Thyroid gland (tissue), 4 donors: ENCODE data around the gene EIF2S3. TPM values are rescaled to one million over a fixed set of nuclear protein-coding genes. Genes with fewer than 3 reads are reported as not detected.
"Not testable (repeated sequence)": the region's sequence is repeated elsewhere in the genome, so short reads cannot be mapped to it uniquely, and the experiment has no call there.

Experiments used
- DNase-seq, 2 donors: peaks; one replicate each; pipeline ENCODE4 v3.0.0-alpha.2; 2019
- H3K27ac ChIP-seq, 3 donors: fragments of 200-600 bp; sonication (generic); 1 replicate in 2 of 3; 2 replicates in 1 of 3; pipeline ENCODE4 v1.5.1; 2016 to 2019; ENCODE audit warnings: mild to moderate bottlenecking in 1 of 3, moderate library complexity in 1 of 3
- H3K27me3 ChIP-seq: fragments of 200-600 bp; sonication (generic); one replicate; pipeline ENCODE4 v1.5.1; 2019
- H3K36me3 ChIP-seq, 2 donors: fragments of 200-600 bp; sonication (generic); one replicate each; pipeline ENCODE4 v1.5.1; 2016 to 2019
- H3K4me1 ChIP-seq, 2 donors: fragments of 200-600 bp; sonication (generic); one replicate each; pipeline ENCODE4 v1.5.1; 2017 to 2019
- H3K4me3 ChIP-seq, 3 donors: fragments of 200-600 bp; sonication (generic); replicated peaks in 1 of 3; 1 replicate in 2 of 3; 2 replicates in 1 of 3; pipeline ENCODE4 v1.5.1; 2016; ENCODE audit warnings: mild to moderate bottlenecking in 1 of 3
- H3K9me3 ChIP-seq: fragments of 200-600 bp; sonication (generic); one replicate; pipeline ENCODE4 v1.5.1; 2017
- POLR2A ChIP-seq, 2 donors: fragments of 450-650 bp; IDR thresholded peaks; one replicate each; pipeline ENCODE4 v1.6.1; 2017; ENCODE audit warnings: antibody characterized with exemption in 2 of 2, mild to moderate bottlenecking in 2 of 2, moderate library complexity in 1 of 2
- WGBS, 2 donors: methylation state at CpG; one replicate each; pipeline ENCODE4 v1.1.5; 2017; 5-methylcytosine and 5-hydroxymethylcytosine counted together
- intact Hi-C: fragments of 100-400 bp; cut with DNase I; formaldehyde crosslinking; loops from one replicate; pipeline ENCODE4 v1.15.1; 2023
- total RNA-seq, 4 donors: library from RNA; depleted of rRNA; stranded (reverse); fragments of >200 nt; gene quantifications; one replicate each; pipeline ENCODE4 v1.2.3, GENCODE V29; 2016
- TF ChIP-seq, protein P1 (sequence below), 6 experiments: fragments of 200-600 bp in 3 of 6; fragments of 450-650 bp in 3 of 6; sonication (generic) in 3 of 6; IDR thresholded peaks; one replicate each; pipeline ENCODE4 v1.5.1; 2016 to 2019; ENCODE audit warnings: antibody characterized with exemption in 6 of 6, mild to moderate bottlenecking in 2 of 6, inconsistent platforms in 1 of 6, moderate library complexity in 1 of 6

The EIF2S3 gene
- total RNA-seq, 4 donors from 2014 or later, result 115 to 176 (median 138) TPM

DNA sequence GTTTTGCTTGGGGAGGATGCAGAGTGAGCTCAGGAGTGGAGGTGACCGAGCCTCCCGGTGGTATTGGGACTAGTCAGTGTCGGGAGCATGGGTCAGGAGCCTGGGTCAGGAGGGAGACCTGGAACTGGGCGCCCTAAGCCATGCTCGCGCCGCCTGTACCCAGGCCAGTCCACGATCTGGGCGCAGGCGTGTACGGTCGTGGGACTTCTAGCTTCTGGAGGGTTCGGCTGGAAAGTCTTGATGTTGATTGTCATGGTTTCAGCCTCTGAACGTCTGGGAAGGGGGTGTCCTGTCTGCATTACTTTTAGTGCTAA lies 244 bp downstream of the EIF2S3 start:
- 0% methylated on average over 9 to 10 of the region's 14 CpGs for WGBS, 2 donors
- TF ChIP-seq, protein P1, sequence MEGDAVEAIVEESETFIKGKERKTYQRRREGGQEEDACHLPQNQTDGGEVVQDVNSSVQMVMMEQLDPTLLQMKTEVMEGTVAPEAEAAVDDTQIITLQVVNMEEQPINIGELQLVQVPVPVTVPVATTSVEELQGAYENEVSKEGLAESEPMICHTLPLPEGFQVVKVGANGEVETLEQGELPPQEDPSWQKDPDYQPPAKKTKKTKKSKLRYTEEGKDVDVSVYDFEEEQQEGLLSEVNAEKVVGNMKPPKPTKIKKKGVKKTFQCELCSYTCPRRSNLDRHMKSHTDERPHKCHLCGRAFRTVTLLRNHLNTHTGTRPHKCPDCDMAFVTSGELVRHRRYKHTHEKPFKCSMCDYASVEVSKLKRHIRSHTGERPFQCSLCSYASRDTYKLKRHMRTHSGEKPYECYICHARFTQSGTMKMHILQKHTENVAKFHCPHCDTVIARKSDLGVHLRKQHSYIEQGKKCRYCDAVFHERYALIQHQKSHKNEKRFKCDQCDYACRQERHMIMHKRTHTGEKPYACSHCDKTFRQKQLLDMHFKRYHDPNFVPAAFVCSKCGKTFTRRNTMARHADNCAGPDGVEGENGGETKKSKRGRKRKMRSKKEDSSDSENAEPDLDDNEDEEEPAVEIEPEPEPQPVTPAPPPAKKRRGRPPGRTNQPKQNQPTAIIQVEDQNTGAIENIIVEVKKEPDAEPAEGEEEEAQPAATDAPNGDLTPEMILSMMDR (IDR thresholded peaks at IDR 0.05), result no peak
- TF ChIP-seq POLR2A (IDR thresholded peaks at IDR 0.05), result no peak
- peak overlapping the region in 2 of 3 donors; percentile 65 to 70 for H3K4me3 ChIP-seq
- H3K9me3 ChIP-seq, result no peaks in the 10 kb centered on the region
- no peak for DNase-seq
- H3K36me3 ChIP-seq, result peaks cover 6 to 17% of the 10 kb centered on the region in 2 donors
- H3K4me1 ChIP-seq, result no peaks in the 10 kb centered on the region
- no peaks in the 10 kb centered on the region for H3K27me3 ChIP-seq
- peak overlapping the region; percentile 76 to 92 (median 78) for H3K27ac ChIP-seq
- intact Hi-C loops, result loop anchor here (10.0 kb wide), 2 partner anchors 100 to 140 kb away; no protein-coding TSS in a partner anchor

DNA sequence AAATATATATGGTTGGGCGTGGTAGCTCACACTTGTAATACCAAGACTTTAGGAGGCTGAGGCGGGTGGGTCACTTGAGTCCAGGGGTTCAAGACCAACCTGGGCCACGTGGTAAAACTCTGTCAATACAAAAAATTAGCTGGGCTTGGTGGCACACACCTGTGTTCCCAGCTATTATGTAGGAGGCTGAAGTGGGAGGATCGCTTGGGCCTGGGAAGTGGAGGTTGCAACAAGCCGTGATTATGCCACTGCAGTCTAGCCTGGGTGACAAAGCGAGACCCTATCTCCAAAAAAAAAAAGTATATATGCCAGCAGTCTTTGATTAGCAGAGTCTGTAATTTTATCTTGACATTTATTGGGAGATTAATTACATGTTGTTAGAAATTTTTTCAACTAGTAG lies 8.7 kb downstream of the EIF2S3 start:
- TF ChIP-seq POLR2A (IDR thresholded peaks at IDR 0.05), result no peak
- TF ChIP-seq, protein P1 (IDR thresholded peaks at IDR 0.05), result no peak
- Histone ChIP-seq H3K4me3 (no peak overlapping the region), H3K27me3 (no peaks in the 10 kb centered on the region), H3K9me3 (no peaks in the 10 kb centered on the region), H3K27ac (no peak overlapping the region), H3K4me1 (no peaks in the 10 kb centered on the region), H3K36me3 (peaks cover 41 to 57% of the 10 kb centered on the region in 2 donors)
- intact Hi-C loops, result no loop called here
- DNase-seq, result no peak
- WGBS, 2 donors, result 91 to 98% methylated on average over 5 to 6 of the region's 6 CpGs

DNA sequence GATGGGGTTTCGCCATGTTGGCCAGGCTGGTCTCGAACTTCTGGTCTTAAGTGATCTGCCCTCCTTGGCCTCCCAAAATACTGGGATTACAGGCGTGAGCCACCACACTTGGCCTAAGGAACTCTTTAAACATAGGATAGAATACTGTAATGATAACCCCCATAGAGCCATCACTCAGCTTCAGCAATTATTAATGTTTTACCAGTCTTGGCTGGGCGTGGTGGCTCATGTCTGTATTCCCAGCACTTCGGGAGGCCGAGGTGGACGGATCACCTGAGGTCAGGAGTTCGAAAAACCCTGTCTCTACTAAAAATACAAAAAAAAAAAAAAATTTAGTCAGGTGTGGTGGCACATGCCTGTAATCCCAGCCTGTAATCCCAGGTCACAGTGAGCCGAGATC lies 15.1 kb downstream of the EIF2S3 start:
- intact Hi-C loops, result no loop called here

DNA sequence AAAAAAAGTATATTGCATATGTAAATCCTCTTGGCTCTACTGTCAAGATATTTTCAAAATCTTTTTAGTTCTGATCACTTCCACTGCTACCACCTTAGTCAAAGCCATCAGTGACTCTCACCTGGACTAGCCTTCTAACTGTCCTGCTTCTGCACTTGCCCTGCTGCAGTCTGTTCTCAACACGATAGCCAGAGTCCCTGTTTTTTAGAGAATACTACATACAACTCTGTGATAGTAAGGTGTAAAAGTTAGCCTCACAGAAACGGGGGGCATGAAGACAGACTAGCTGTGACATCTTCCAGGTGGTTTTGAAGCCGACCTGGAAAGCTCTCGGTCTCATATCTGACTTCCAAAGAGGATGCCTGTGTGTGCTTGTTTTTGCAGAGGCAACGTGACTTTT lies 24.7 kb downstream of the EIF2S3 start:
- no peaks in the 10 kb centered on the region for H3K9me3 ChIP-seq
- TF ChIP-seq, protein P1 (IDR thresholded peaks at IDR 0.05), result no peak
- TF ChIP-seq POLR2A (IDR thresholded peaks at IDR 0.05), result no peak
- H3K27me3 ChIP-seq, result no peaks in the 10 kb centered on the region
- intact Hi-C loops, result no loop called here
- H3K27ac ChIP-seq, result no peak overlapping the region
- WGBS, 2 donors, result 83 to 91% methylated on average over 5 of the region's 5 CpGs
- DNase-seq, result no peak
- H3K4me3 ChIP-seq, result no peak overlapping the region
- H3K4me1 ChIP-seq, result no peaks in the 10 kb centered on the region
- H3K36me3 ChIP-seq, result peaks cover 19 to 22% of the 10 kb centered on the region in 2 donors

More for the DNA sequence above, 15.1 kb downstream of the EIF2S3 start:
- WGBS, 2 donors, result 97 to 100% methylated on average over 8 to 9 of the region's 9 CpGs
- no peaks in the 10 kb centered on the region for H3K27me3 ChIP-seq
- no peaks in the 10 kb centered on the region for H3K9me3 ChIP-seq
- peaks cover 42 to 64% of the 10 kb centered on the region in 2 donors for H3K36me3 ChIP-seq
- no peak overlapping the region for H3K27ac ChIP-seq
- TF ChIP-seq, protein P1 (IDR thresholded peaks at IDR 0.05), result no peak
- TF ChIP-seq POLR2A (IDR thresholded peaks at IDR 0.05), result no peak
- H3K4me3 ChIP-seq, result no peak overlapping the region
- no peak for DNase-seq
- no peaks in the 10 kb centered on the region for H3K4me1 ChIP-seq

DNA sequence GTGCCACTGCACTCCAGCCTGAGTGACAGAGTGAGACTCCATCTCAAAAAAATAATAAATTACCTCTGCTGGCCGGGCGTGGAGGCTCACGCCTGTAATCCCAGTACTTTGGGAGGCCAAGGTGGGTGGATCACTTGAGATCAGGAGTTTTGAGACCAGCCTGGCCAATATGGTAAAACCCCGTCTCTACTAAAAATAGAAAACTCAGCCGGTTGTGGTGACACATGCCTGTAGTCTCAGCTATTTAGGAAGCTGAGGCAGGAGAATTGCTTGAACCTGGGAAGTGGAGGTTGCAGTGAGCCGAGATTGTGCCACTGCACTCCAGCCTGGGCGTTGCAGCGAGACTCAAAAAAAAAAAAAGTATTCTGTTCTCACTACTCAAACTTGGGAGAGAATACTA lies 25.5 kb downstream of the EIF2S3 start:
- 77 to 78% methylated on average over 8 of the region's 8 CpGs for WGBS, 2 donors
- not testable (repeated sequence) for DNase-seq

DNA sequence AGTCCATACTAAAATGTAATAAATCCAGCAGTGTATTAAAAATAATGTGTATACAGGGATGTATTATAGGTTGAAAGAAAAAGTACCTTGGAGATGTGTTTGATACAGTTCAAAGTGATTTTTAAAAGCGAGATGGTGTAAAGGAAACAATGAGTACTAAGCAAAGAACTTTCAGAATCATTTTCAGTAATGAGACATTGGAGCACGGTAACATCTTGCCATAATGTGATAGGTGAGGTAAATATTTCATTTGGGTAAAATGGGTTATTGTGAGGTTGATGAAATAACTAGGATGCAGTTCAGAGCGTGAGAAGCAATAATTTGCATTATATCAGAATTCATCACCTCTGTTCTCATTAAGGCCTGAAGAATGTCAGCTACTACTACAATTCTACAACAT lies 25.9 kb downstream of the EIF2S3 start:
- Histone ChIP-seq H3K4me1 (no peaks in the 10 kb centered on the region), H3K9me3 (no peaks in the 10 kb centered on the region), H3K36me3 (peaks cover 9 to 16% of the 10 kb centered on the region in 2 donors), H3K27me3 (no peaks in the 10 kb centered on the region), H3K4me3 (no peak overlapping the region), H3K27ac (no peak overlapping the region)
- 90% methylated on average over 3 of the region's 3 CpGs for WGBS, 2 donors
- no peak for TF ChIP-seq POLR2A (IDR thresholded peaks at IDR 0.05)
- TF ChIP-seq, protein P1 (IDR thresholded peaks at IDR 0.05), result no peak
- no peak for DNase-seq
- intact Hi-C loops, result loop anchor here (10.0 kb wide), 1 partner anchor 164 kb away; no protein-coding TSS in a partner anchor

More for the DNA sequence above, 25.5 kb downstream of the EIF2S3 start:
- H3K27me3 ChIP-seq, H3K4me1 ChIP-seq, H3K4me3 ChIP-seq, H3K27ac ChIP-seq, H3K9me3 ChIP-seq: not testable (repeated sequence)
- peaks cover 14 to 20% of the 10 kb centered on the region in 2 donors for H3K36me3 ChIP-seq
- intact Hi-C loops, result loop anchor here (10.0 kb wide), 1 partner anchor 165 kb away; no protein-coding TSS in a partner anchor
